SU-DHL-6 (cell line): ENCODE data around the gene PROX2.

ENCODE experiments used
- H2AFZ ChIP-seq: fragments of 200-600 bp; sonication (generic); 2 replicates; pipeline ENCODE4 v1.6.1; 2014; ENCODE audit warnings: low read depth, mild to moderate bottlenecking, moderate library complexity, mixed read lengths, antibody characterized with exemption, low read length; ENCODE audit not compliant: severe bottlenecking
- H3F3A ChIP-seq: fragments of 200-600 bp; shearing (Covaris generic); 2 replicates; pipeline ENCODE4 v1.6.0; 2016; ENCODE audit warnings: antibody characterized with exemption, mild to moderate bottlenecking; ENCODE audit not compliant: insufficient read depth
- H3K27ac ChIP-seq: fragments of 200-600 bp; sonication (generic); 2 replicates; pipeline ENCODE4 v1.5.1; 2016; ENCODE audit warnings: low read depth, mild to moderate bottlenecking, low read length, moderate library complexity, mixed read lengths
- H3K27me3 ChIP-seq: fragments of 200-600 bp; sonication (generic), shearing (Covaris generic); 2 replicates; pipeline ENCODE4 v1.6.0; 2014; ENCODE audit warnings: mild to moderate bottlenecking, low read length
- H3K36me3 ChIP-seq: fragments of 200-600 bp; sonication (generic); 2 replicates; pipeline ENCODE4 v1.6.1; 2014; ENCODE audit warnings: mild to moderate bottlenecking, low read length, mixed read lengths
- H3K4me2 ChIP-seq: fragments of 300-600, 200-600 bp; shearing (Covaris generic), sonication (generic); 2 replicates; pipeline ENCODE4 v1.6.0; 2014; ENCODE audit warnings: low read length, low read depth, mild to moderate bottlenecking; ENCODE audit not compliant: poor library complexity, severe bottlenecking
- H3K4me3 ChIP-seq: fragments of 200-600 bp; sonication (generic); 2 replicates; pipeline ENCODE4 v1.5.1; 2014; ENCODE audit warnings: antibody characterized with exemption, low read length, mild to moderate bottlenecking, mixed read lengths; ENCODE audit not compliant: insufficient read depth, poor library complexity, severe bottlenecking
- H3K79me2 ChIP-seq: fragments of 200-600 bp; sonication (generic); 2 replicates; pipeline ENCODE4 v1.6.1; 2014; ENCODE audit warnings: mild to moderate bottlenecking, low read length, moderate library complexity; ENCODE audit not compliant: insufficient read depth
- H3K9ac ChIP-seq: fragments of 200-600 bp; sonication (generic); 2 replicates; pipeline ENCODE4 v1.7.0; 2014; ENCODE audit warnings: mild to moderate bottlenecking, low read length
- H3K9me2 ChIP-seq: fragments of 200-600 bp; sonication (generic); replicated peaks from 2 replicates; pipeline ENCODE4 v1.6.1; 2014; ENCODE audit warnings: low read length; ENCODE audit not compliant: insufficient read depth
- H3K9me3 ChIP-seq: fragments of 200-600 bp; sonication (generic); 2 replicates; pipeline ENCODE4 v1.6.1; 2014; ENCODE audit warnings: low read length, mixed read lengths; ENCODE audit not compliant: insufficient read depth
- H4K20me1 ChIP-seq: fragments of 200-600 bp; sonication (generic); 2 replicates; pipeline ENCODE4 v1.6.1; 2014; ENCODE audit warnings: low read depth, mild to moderate bottlenecking, antibody characterized with exemption, low read length, moderate library complexity, mixed read lengths
- CTCF ChIP-seq: fragments of 200-600 bp; sonication (generic); IDR thresholded peaks from one replicate; pipeline ENCODE4 v1.5.1; 2017; ENCODE audit warnings: antibody characterized with exemption, mild to moderate bottlenecking, low read length, moderate library complexity; ENCODE audit not compliant: insufficient read depth, poor library complexity, severe bottlenecking
- EZH2phosphoT487 ChIP-seq: fragments of 200-600 bp; sonication (generic), shearing (Covaris generic); conservative IDR thresholded peaks from 2 replicates; pipeline ENCODE4 v1.6.1; 2018; ENCODE audit warnings: mild to moderate bottlenecking, antibody characterized with exemption, low read length, moderate library complexity, mixed read lengths

PROX2 gene

GRCh38 chr14:74902941-74903705, 27.2 kb upstream of the PROX2 start:
- H3K27ac ChIP-seq, result no peak overlapping the region
- TF ChIP-seq EZH2phosphoT487 (no peak), CTCF (no peak)
- H3F3A ChIP-seq, result peaks cover 21% of the 10 kb centered on the region; the same call in 1 of the 2 replicates
- peaks cover 36% of the 10 kb centered on the region for H3K36me3 ChIP-seq
- H4K20me1 ChIP-seq, result no peaks in the 10 kb centered on the region
- H2AFZ ChIP-seq, result no peak overlapping the region
- no peaks in the 10 kb centered on the region for H3K79me2 ChIP-seq
- H3K9ac ChIP-seq, result no peak overlapping the region
- H3K9me3 ChIP-seq, result no peaks in the 10 kb centered on the region
- no peak overlapping the region for H3K4me2 ChIP-seq
- H3K4me3 ChIP-seq, result no peak overlapping the region
- H3K9me2 ChIP-seq, result no peaks in the 10 kb centered on the region
- no peaks in the 10 kb centered on the region for H3K27me3 ChIP-seq

DNA sequence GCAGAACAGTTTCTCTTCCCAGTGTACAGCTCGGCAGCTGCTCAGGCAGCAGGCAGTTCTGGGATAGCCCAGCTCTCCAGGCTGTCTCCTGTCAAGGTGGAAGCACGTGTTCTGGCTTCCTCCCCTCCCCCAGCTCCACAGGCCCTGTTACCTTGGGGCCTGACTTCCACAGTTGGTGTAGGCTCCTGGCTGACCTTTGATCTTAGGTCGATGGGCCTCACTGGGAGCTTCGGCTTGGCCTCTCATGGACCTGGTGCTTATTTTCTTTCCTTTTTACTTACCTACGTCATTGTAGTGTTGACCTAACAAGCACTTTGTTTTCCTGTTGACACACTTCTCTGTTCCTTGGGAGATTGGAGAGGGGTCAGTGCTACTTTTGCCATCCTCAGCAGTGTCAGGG, 22.7 kb upstream of the PROX2 start:
- Histone ChIP-seq H3K4me2 (no peak overlapping the region), H3K36me3 (peaks cover 64% of the 10 kb centered on the region), H4K20me1 (no peaks in the 10 kb centered on the region), H3K79me2 (no peaks in the 10 kb centered on the region; the same call in 1 of the 2 replicates), H3K9me2 (no peaks in the 10 kb centered on the region), H3K27ac (no peak overlapping the region), H3K9me3 (no peaks in the 10 kb centered on the region), H3K9ac (no peak overlapping the region), H2AFZ (no peak overlapping the region), H3K27me3 (no peaks in the 10 kb centered on the region), H3K4me3 (no peak overlapping the region), H3F3A (peaks cover 6% of the 10 kb centered on the region; the same call in 1 of the 2 replicates)
- TF ChIP-seq CTCF, result no peak
- TF ChIP-seq EZH2phosphoT487, result no peak

GRCh38 chr14:74898083-74898482, 22.1 kb upstream of the PROX2 start:
- H3K9me2 ChIP-seq, result no peaks in the 10 kb centered on the region
- no peak overlapping the region for H3K4me2 ChIP-seq
- no peaks in the 10 kb centered on the region for H3K27me3 ChIP-seq
- H3K79me2 ChIP-seq, result no peaks in the 10 kb centered on the region; the same call in 1 of the 2 replicates
- peaks cover 66% of the 10 kb centered on the region for H3K36me3 ChIP-seq
- no peak overlapping the region for H3K9ac ChIP-seq
- no peak for TF ChIP-seq CTCF
- TF ChIP-seq EZH2phosphoT487, result no peak
- peaks cover 4% of the 10 kb centered on the region; the same call in 1 of the 2 replicates for H3F3A ChIP-seq
- no peaks in the 10 kb centered on the region for H3K9me3 ChIP-seq
- H2AFZ ChIP-seq, result no peak overlapping the region
- H3K4me3 ChIP-seq, result no peak overlapping the region
- no peak overlapping the region for H3K27ac ChIP-seq
- no peaks in the 10 kb centered on the region for H4K20me1 ChIP-seq
